GM23338 (cell line): Measurements from ENCODE around the gene ZBTB7C.

ENCODE experiments used
- CTCF ChIP-seq, 2 experiments: fragments of 200-600 bp in 1 of 2; sonication (generic) in 1 of 2; conservative IDR thresholded peaks; 2 replicates each; pipeline versions ENCODE4 v1.5.1 to v1.6.1; 2016 to 2017; ENCODE audit warnings: antibody characterized with exemption in 2 of 2, low read depth in 2 of 2, mild to moderate bottlenecking in 2 of 2, moderate library complexity in 1 of 2
- ZNF462 ChIP-seq: fragments of 250-450 bp; sonication (Bioruptor Pico); IDR thresholded peaks from 2 replicates; pipeline ENCODE4 v1.5.0; 2020; ENCODE audit warnings: mild to moderate bottlenecking, moderate library complexity

GRCh38 chr18:48397021-48397420, 12.2 kb downstream of the ZBTB7C start:
- TF ChIP-seq CTCF (conservative IDR thresholded peaks at IDR 0.05; ENCODE audit: low read depth in 2 of 2) (no peak), ZNF462 (CRISPR knock-in tag) (no peak)
